ENCODE data around the gene ZNF718.
"Not testable (repeated sequence)": the region's sequence is repeated elsewhere in the genome, so short reads cannot be mapped to it uniquely, and the experiment has no call there.

ZNF718 gene

GRCh38 chr4:121408-122084 is 2.8 kb upstream of the ZNF718 start:
- no peak for TF ChIP-seq CTCF (IDR thresholded peaks at IDR 0.05; ENCODE audit: low read depth, low read length)
- Histone ChIP-seq H3K27me3 (no peaks in the 10 kb centered on the region), H3K4me1 (no peaks in the 10 kb centered on the region), H3K9me3 (peaks cover 8% of the 10 kb centered on the region), H3K4me3 (ENCODE audit: low read depth, low read length) (no peak overlapping the region), H3K36me3 (peaks cover 11% of the 10 kb centered on the region)
- DNase-seq: no peak

- H3K9me3 ChIP-seq, H3K4me1 ChIP-seq, DNase-seq, H3K27me3 ChIP-seq: not testable (repeated sequence)
- H3K36me3 ChIP-seq: peaks cover 14% of the 10 kb centered on the region
- H3K4me3 ChIP-seq (ENCODE audit: low read depth, low read length): peak overlapping the region; percentile 93
Observed at GRCh38 chr4:123922-124274, 403 bp upstream of the ZNF718 start.

GRCh38 chr4:125091-125771 is 930 bp downstream of the ZNF718 start:
- Histone ChIP-seq H3K27me3 (no peaks in the 10 kb centered on the region), H3K4me1 (no peaks in the 10 kb centered on the region), H3K4me3 (ENCODE audit: low read depth, low read length) (peak overlapping the region; percentile 93), H3K36me3 (peaks cover 14% of the 10 kb centered on the region), H3K9me3 (peaks cover 8% of the 10 kb centered on the region)
- TF ChIP-seq CTCF (IDR thresholded peaks at IDR 0.05; ENCODE audit: low read depth, low read length): no peak
- DNase-seq: peak; percentile 31

- H3K27me3 ChIP-seq: no peaks in the 10 kb centered on the region
- peak overlapping the region; percentile 93 for H3K4me3 ChIP-seq (ENCODE audit: low read depth, low read length)
- no peaks in the 10 kb centered on the region for H3K4me1 ChIP-seq
- H3K36me3 ChIP-seq: peaks cover 14% of the 10 kb centered on the region
- DNase-seq: peak; percentile 18
- no peak for TF ChIP-seq CTCF (IDR thresholded peaks at IDR 0.05; ENCODE audit: low read depth, low read length)
- H3K9me3 ChIP-seq: peaks cover 8% of the 10 kb centered on the region
Observed at GRCh38 chr4:125833-126232, 1.5 kb downstream of the ZNF718 start.

- TF ChIP-seq CTCF (IDR thresholded peaks at IDR 0.05; ENCODE audit: low read depth, low read length): no peak
- peaks cover 41% of the 10 kb centered on the region for H3K36me3 ChIP-seq
- no peak for DNase-seq
- H3K4me3 ChIP-seq (ENCODE audit: low read depth, low read length): no peak overlapping the region
- H3K9me3 ChIP-seq: no peaks in the 10 kb centered on the region; the same call in 1 of the 2 replicates
- H3K4me1 ChIP-seq: no peaks in the 10 kb centered on the region
- no peaks in the 10 kb centered on the region for H3K27me3 ChIP-seq
Observed at GRCh38 chr4:132483-132882, 8.2 kb downstream of the ZNF718 start.

GRCh38 chr4:138935-139334 is 14.6 kb downstream of the ZNF718 start:
- H3K4me3 ChIP-seq (ENCODE audit: low read depth, low read length): no peak overlapping the region
- no peak for TF ChIP-seq CTCF (IDR thresholded peaks at IDR 0.05; ENCODE audit: low read depth, low read length)
- peaks cover 71% of the 10 kb centered on the region for H3K36me3 ChIP-seq
- DNase-seq: no peak
- peaks cover 6% of the 10 kb centered on the region; the same call in 1 of the 2 replicates for H3K9me3 ChIP-seq
- H3K4me1 ChIP-seq: no peaks in the 10 kb centered on the region
- no peaks in the 10 kb centered on the region for H3K27me3 ChIP-seq

Measured in BE2C (cell line).